Mesenchymal stem cell (in vitro differentiated cells and primary cell): ENCODE results near the gene CCSER1.

Source experiments
- DNase-seq: peaks from one replicate; pipeline ENCODE4 v3.0.0-alpha.2; 2013
- H2AFZ ChIP-seq: one replicate; pipeline ENCODE4 v1.6.1; 2013; ENCODE audit warnings: low read depth, mild to moderate bottlenecking, control low read depth, inconsistent platforms, low read length, moderate library complexity
- H2AK5ac ChIP-seq: 2 replicates; pipeline ENCODE4 v1.6.1; 2013; ENCODE audit warnings: low read length, moderate library complexity, mild to moderate bottlenecking, inconsistent platforms; ENCODE audit not compliant: severe bottlenecking
- H2BK120ac ChIP-seq: one replicate; pipeline ENCODE4 v1.6.1; 2013; ENCODE audit warnings: low read depth, mild to moderate bottlenecking, inconsistent platforms, low read length, moderate library complexity
- H2BK12ac ChIP-seq, 2 experiments: one replicate each; pipeline ENCODE4 v1.6.1; 2013; ENCODE audit warnings: inconsistent platforms in 2 of 2, low read length in 2 of 2, mild to moderate bottlenecking in 2 of 2, moderate library complexity in 2 of 2, control low read depth in 1 of 2
- H2BK15ac ChIP-seq: one replicate; pipeline ENCODE4 v1.6.1; 2013; ENCODE audit warnings: mild to moderate bottlenecking, low read depth, inconsistent platforms; ENCODE audit not compliant: poor library complexity, severe bottlenecking
- H2BK5ac ChIP-seq: 2 replicates; pipeline ENCODE4 v1.6.1; 2013; ENCODE audit warnings: low read depth, mild to moderate bottlenecking, low read length, control low read depth, inconsistent platforms; ENCODE audit not compliant: poor library complexity, severe bottlenecking
- H3K14ac ChIP-seq, 2 experiments: one replicate each; pipeline ENCODE4 v1.6.1; 2013; ENCODE audit warnings: inconsistent platforms in 2 of 2, low read length in 2 of 2, control low read depth in 1 of 2, mild to moderate bottlenecking in 1 of 2, moderate library complexity in 1 of 2
- H3K18ac ChIP-seq, 2 experiments: one replicate each; pipeline ENCODE4 v1.6.1; 2013; ENCODE audit warnings: inconsistent platforms in 2 of 2, low read length in 2 of 2, control low read depth in 1 of 2, low read depth in 1 of 2, mild to moderate bottlenecking in 1 of 2
- H3K23ac ChIP-seq, 2 experiments: one replicate each; pipeline ENCODE4 v1.6.1; 2013; ENCODE audit warnings: inconsistent platforms in 2 of 2, low read length in 2 of 2, mild to moderate bottlenecking in 2 of 2, moderate library complexity in 2 of 2, control low read depth in 1 of 2
- H3K27ac ChIP-seq: 2 replicates; pipeline ENCODE4 v1.5.1; 2013; ENCODE audit warnings: mild to moderate bottlenecking, moderate library complexity, low read length, control low read depth, inconsistent platforms; ENCODE audit not compliant: poor library complexity, severe bottlenecking
- H3K27me3 ChIP-seq, 2 experiments: 2 replicates each; pipeline versions ENCODE4 v1.6.1 to v1.7.0; 2013; ENCODE audit warnings: low read length in 2 of 2, mild to moderate bottlenecking in 2 of 2, moderate library complexity in 2 of 2, control low read depth in 1 of 2, inconsistent platforms in 1 of 2; ENCODE audit not compliant: control insufficient read depth in 1 of 2, insufficient read depth in 1 of 2
- H3K36me3 ChIP-seq, 2 experiments: 2 replicates each; pipeline versions ENCODE4 v1.6.1 to v1.7.0; 2013; ENCODE audit warnings: low read length in 2 of 2, control low read depth in 1 of 2, inconsistent platforms in 1 of 2, low read depth in 1 of 2, mild to moderate bottlenecking in 1 of 2; ENCODE audit not compliant: insufficient read depth in 2 of 2, control insufficient read depth in 1 of 2
- H3K4ac ChIP-seq, 2 experiments: one replicate each; pipeline ENCODE4 v1.6.1; 2013; ENCODE audit warnings: inconsistent platforms in 2 of 2, low read length in 2 of 2, mild to moderate bottlenecking in 2 of 2, moderate library complexity in 2 of 2, control low read depth in 1 of 2, low read depth in 1 of 2
- H3K4me1 ChIP-seq: 2 replicates; pipeline ENCODE4 v1.6.1; 2013; ENCODE audit warnings: low read depth, low read length, control low read depth; ENCODE audit not compliant: control insufficient read depth, insufficient read depth
- H3K4me2 ChIP-seq: 2 replicates; pipeline ENCODE4 v1.6.1; 2013; ENCODE audit warnings: low read length, mild to moderate bottlenecking, inconsistent platforms; ENCODE audit not compliant: poor library complexity, severe bottlenecking
- H3K4me3 ChIP-seq, 2 experiments: 2 replicates each; pipeline versions ENCODE4 v1.5.1 to v1.7.0; 2013; ENCODE audit warnings: low read length in 2 of 2, mild to moderate bottlenecking in 2 of 2, control low read depth in 1 of 2, low read depth in 1 of 2; ENCODE audit not compliant: insufficient read depth in 1 of 2
- H3K79me1 ChIP-seq: replicated peaks from 2 replicates; pipeline ENCODE4 v1.6.1; 2013; ENCODE audit warnings: mild to moderate bottlenecking, control low read depth, low read length, inconsistent platforms; ENCODE audit not compliant: poor library complexity, severe bottlenecking
- H3K9ac ChIP-seq: 2 replicates; pipeline ENCODE4 v1.7.0; 2013; ENCODE audit warnings: mild to moderate bottlenecking, low read length, moderate library complexity
- H3K9me3 ChIP-seq: 2 replicates; pipeline ENCODE4 v1.7.0; 2013; ENCODE audit warnings: mild to moderate bottlenecking, low read length; ENCODE audit not compliant: control insufficient read depth
- H4K8ac ChIP-seq: one replicate; pipeline ENCODE4 v1.6.1; 2013; ENCODE audit warnings: inconsistent platforms, mild to moderate bottlenecking, low read length, moderate library complexity
- H4K91ac ChIP-seq: one replicate; pipeline ENCODE4 v1.6.1; 2013; ENCODE audit warnings: mild to moderate bottlenecking, low read length, inconsistent platforms
- WGBS: methylation state at CpG from one replicate; pipeline ENCODE4 v1.1.7; 2013; ENCODE audit warnings: mixed read lengths; 5-methylcytosine and 5-hydroxymethylcytosine counted together

CCSER1 gene

GRCh38 chr4:90857081-90857820 is 730.1 kb downstream of the CCSER1 start:
- Histone ChIP-seq H2BK5ac (no peak overlapping the region), H3K9me3 (no peaks in the 10 kb centered on the region), H4K8ac (no peak overlapping the region), H3K23ac (no peak overlapping the region), H3K4me2 (no peak overlapping the region), H2AK5ac (no peak overlapping the region), H4K91ac (no peak overlapping the region), H3K18ac (no peak overlapping the region), H2BK15ac (no peak overlapping the region), H3K79me1 (no peaks in the 10 kb centered on the region), H3K4me1 (peaks cover 1% of the 10 kb centered on the region), H2BK120ac (no peak overlapping the region), H2AFZ (no peak overlapping the region), H3K36me3 (no peaks in the 10 kb centered on the region), H2BK12ac (no peak overlapping the region), H3K27ac (no peak overlapping the region), H3K27me3 (no peaks in the 10 kb centered on the region), H3K4ac (no peak overlapping the region), H3K4me3 (no peak overlapping the region), H3K9ac (no peak overlapping the region), H3K14ac (no peak overlapping the region)
- WGBS, result 91% methylated on average over 1 of the region's 2 CpGs
- DNase-seq, result no peak

- no peak for DNase-seq
- no peak overlapping the region for H2BK120ac ChIP-seq
- no peaks in the 10 kb centered on the region for H3K4me1 ChIP-seq
- no peak overlapping the region for H3K27ac ChIP-seq
- H3K27me3 ChIP-seq, result no peaks in the 10 kb centered on the region
- no peak overlapping the region for H2BK15ac ChIP-seq
- H4K91ac ChIP-seq, result no peak overlapping the region
- H4K8ac ChIP-seq, result no peak overlapping the region
- H3K4me3 ChIP-seq, result no peak overlapping the region
- no peaks in the 10 kb centered on the region for H3K79me1 ChIP-seq
- no peak overlapping the region for H3K4ac ChIP-seq
- no peak overlapping the region for H3K18ac ChIP-seq
- H3K4me2 ChIP-seq, result no peak overlapping the region
- H3K14ac ChIP-seq, result no peak overlapping the region
- H2AFZ ChIP-seq, result no peak overlapping the region
- no peak overlapping the region for H2BK12ac ChIP-seq
- H2AK5ac ChIP-seq, result no peak overlapping the region
- 100% methylated on average over 1 of the region's 2 CpGs for WGBS
- H3K9me3 ChIP-seq, result no peaks in the 10 kb centered on the region
- H3K9ac ChIP-seq, result no peak overlapping the region
- H3K23ac ChIP-seq, result no peak overlapping the region
- H3K36me3 ChIP-seq, result no peaks in the 10 kb centered on the region
- H2BK5ac ChIP-seq, result no peak overlapping the region
These were observed 748.6 kb downstream of the CCSER1 start for GRCh38 chr4:90875791-90876190.

GRCh38 chr4:90876296-90876695 is 749.1 kb downstream of the CCSER1 start:
- Histone ChIP-seq H3K9me3 (no peaks in the 10 kb centered on the region), H2AK5ac (no peak overlapping the region), H3K23ac (no peak overlapping the region), H3K27ac (no peak overlapping the region), H2BK120ac (no peak overlapping the region), H3K27me3 (no peaks in the 10 kb centered on the region), H2BK15ac (no peak overlapping the region), H3K9ac (no peak overlapping the region), H3K79me1 (no peaks in the 10 kb centered on the region), H2BK5ac (no peak overlapping the region), H4K8ac (no peak overlapping the region), H2BK12ac (no peak overlapping the region), H3K14ac (no peak overlapping the region), H3K36me3 (no peaks in the 10 kb centered on the region), H4K91ac (no peak overlapping the region), H3K4me2 (no peak overlapping the region), H3K18ac (no peak overlapping the region), H2AFZ (no peak overlapping the region), H3K4me3 (no peak overlapping the region), H3K4me1 (no peaks in the 10 kb centered on the region), H3K4ac (no peak overlapping the region)
- DNase-seq, result no peak
- WGBS, result 88% methylated on average over 1 of the region's 1 CpG

- H3K27me3 ChIP-seq, result no peaks in the 10 kb centered on the region
- no peak overlapping the region for H3K4me2 ChIP-seq
- WGBS, result 86% methylated on average over 1 of the region's 3 CpGs
- H3K4me3 ChIP-seq, result no peak overlapping the region
- H3K4me1 ChIP-seq, result no peaks in the 10 kb centered on the region
- H2AK5ac ChIP-seq, result no peak overlapping the region
- H3K23ac ChIP-seq, result no peak overlapping the region
- H3K36me3 ChIP-seq, result no peaks in the 10 kb centered on the region
- H2BK5ac ChIP-seq, result no peak overlapping the region
- no peak overlapping the region for H3K14ac ChIP-seq
- no peak for DNase-seq
- no peak overlapping the region for H3K18ac ChIP-seq
- H4K8ac ChIP-seq, result no peak overlapping the region
- H2BK120ac ChIP-seq, result no peak overlapping the region
- no peak overlapping the region for H4K91ac ChIP-seq
- H3K79me1 ChIP-seq, result no peaks in the 10 kb centered on the region
- no peak overlapping the region for H2AFZ ChIP-seq
- no peak overlapping the region for H2BK12ac ChIP-seq
- no peak overlapping the region for H2BK15ac ChIP-seq
- H3K9me3 ChIP-seq, result no peaks in the 10 kb centered on the region
- no peak overlapping the region for H3K9ac ChIP-seq
- H3K27ac ChIP-seq, result no peak overlapping the region
- no peak overlapping the region for H3K4ac ChIP-seq
These were observed 756.3 kb downstream of the CCSER1 start for GRCh38 chr4:90883519-90883918.
